GM19099 (cell line): ENCODE measurements around the gene SLC25A2.

Experiments
- POLR2A ChIP-seq: IDR thresholded peaks from 3 replicates; pipeline ENCODE4 v1.6.1; 2011; ENCODE audit warnings: low read depth; ENCODE audit not compliant: insufficient read length; ENCODE audit errors: extremely low read depth

The SLC25A2 gene

DNA sequence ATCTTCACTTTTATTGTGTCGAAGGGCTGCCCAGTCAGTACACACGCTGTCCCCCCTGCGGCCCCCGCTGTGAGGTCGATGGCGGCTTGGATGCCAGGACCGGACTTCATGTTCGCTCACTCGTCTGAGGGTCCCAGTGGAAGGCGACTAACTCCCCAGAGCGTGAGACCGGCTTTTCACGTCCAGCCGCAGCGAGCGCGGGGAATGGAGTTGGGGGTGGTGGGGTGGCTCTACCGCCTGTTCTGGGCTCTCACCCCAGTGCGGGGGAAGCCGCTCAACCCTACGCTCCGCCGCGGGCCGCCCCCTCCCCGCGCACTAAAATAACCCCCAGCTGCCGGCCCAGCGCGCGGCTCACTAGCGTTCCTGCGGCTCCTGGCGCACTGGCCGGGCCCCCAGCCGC lies at the start of gene SLC25A2:
Gene SLC25A2, minus strand, starts transcription at position 294 of the 400 bp plus-strand sequence. Its CDS starts 184 bp downstream, at position 110.
- no peak for TF ChIP-seq POLR2A

DNA sequence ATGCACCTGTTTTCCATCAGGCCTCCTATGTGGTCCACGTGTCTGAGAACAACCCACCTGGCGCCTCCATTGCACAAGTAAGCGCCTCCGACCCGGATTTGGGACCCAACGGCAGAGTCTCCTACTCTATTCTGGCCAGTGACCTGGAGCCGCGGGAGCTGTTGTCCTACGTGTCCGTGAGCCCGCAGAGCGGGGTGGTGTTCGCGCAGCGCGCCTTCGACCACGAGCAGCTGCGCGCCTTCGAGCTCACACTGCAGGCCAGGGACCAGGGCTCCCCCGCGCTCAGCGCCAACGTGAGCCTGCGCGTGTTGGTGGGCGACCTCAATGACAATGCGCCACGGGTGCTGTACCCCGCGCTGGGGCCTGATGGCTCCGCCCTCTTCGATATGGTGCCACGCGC lies 47.7 kb upstream of the SLC25A2 start:
- no peak for TF ChIP-seq POLR2A

DNA sequence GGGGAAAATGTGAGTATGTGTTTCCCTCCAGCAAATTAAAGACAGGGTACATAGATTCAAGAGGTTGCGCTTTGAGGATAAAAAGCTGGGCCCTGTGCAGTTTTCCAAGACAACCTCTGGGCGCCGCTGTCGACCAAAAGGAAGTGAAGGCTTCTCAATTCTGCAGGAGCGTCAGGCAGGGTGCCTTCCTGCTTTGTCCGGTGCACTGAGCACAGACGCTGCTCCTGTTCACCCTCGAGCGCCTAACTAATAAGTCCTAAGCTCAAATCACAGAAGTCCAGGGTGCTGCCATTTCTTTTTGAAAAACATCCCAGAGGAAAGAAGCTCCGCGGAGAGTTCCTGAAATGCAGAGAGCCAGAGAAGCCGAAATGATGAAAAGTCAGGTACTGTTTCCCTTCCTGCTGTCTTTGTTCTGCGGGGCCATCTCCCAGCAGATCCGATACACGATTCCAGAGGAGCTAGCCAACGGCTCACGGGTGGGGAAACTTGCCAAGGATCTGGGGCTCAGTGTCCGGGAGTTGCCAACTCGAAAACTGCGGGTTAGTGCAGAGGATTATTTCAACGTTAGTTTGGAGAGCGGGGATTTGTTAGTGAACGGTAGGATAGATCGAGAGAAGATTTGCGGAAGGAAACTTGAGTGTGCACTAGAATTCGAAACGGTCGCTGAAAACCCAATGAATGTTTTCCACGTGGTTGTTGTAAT lies 46.2 kb upstream of the SLC25A2 start, which contains the start of gene PCDHGB1:
Gene PCDHGB1, plus strand, starts transcription at position 183 of the 703 bp plus-strand sequence. Its CDS starts 162 bp downstream, at position 345.
- no peak for TF ChIP-seq POLR2A

DNA sequence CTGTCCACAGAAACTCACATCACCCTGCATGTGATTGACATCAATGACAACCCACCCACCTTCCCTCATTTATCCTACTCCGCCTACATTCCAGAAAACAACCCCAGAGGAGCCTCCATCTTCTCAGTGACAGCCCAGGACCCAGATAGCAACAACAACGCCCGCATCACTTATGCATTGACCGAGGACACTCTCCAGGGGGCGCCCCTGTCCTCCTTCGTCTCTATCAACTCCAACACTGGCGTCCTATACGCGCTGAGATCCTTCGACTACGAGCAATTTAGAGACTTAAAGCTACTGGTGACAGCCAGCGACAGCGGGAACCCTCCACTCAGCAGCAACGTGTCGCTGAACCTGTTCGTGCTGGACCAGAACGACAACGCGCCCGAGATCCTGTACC lies 41.5 kb upstream of the SLC25A2 start:
- TF ChIP-seq POLR2A, result no peak

DNA sequence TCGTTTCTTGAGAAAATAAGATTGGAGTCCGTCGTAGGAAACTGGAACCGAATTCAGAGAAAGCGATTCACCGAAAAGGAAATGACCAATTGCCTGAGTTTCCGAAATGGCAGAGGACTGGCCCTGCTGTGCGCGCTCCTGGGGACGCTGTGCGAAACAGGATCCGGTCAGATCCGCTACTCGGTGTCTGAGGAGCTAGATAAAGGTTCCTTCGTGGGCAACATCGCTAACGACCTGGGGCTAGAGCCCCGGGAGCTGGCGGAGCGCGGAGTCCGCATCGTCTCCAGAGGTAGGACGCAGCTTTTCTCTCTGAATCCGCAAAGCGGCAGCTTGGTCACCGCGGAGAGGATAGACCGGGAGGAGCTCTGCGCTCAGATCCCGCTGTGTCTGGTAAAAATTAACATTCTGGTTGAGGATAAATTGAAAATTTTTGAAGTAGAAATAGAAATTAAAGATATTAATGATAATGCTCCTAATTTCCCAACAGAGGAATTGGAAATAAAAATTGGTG lies 40.2 kb upstream of the SLC25A2 start:
- no peak for TF ChIP-seq POLR2A

DNA sequence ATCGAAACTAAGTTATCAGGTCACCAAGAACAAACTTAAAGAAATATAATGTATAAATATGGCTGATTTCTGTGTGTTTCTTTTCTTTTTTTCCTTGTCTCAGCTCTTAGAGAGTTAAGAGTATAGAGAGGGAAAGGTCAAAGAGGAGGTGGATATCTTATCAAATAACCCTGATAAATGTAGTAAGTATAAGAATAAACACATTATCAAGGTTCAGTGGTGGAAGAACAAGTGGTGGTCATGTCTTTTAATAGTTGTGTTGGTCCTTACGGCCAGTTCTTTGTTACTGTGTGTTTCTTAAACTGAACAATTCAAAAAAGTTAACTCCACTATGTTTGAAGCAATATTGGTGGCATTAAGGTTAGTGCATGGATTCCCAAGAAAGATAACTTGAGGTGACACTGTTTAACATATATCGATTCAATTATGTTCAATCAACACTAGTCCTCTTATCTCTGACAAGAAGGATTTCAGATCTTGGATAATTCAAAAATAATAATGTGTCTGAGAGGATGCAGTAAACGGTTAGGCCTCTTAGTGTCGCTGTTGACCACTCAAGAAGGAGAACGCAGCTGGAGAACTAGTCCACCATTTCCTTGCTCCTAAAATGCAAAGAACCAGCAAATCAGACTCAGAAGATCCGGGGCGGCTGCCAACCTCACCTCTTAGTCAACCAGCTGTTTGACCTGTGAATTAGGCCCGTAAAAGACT lies 39.5 kb upstream of the SLC25A2 start, which contains the start of gene PCDHGA3:
Gene PCDHGA3, plus strand, starts transcription at position 588 of the 711 bp plus-strand sequence. CDS start 205 bp downstream, outside the sequence.
- TF ChIP-seq POLR2A, result no peak

DNA sequence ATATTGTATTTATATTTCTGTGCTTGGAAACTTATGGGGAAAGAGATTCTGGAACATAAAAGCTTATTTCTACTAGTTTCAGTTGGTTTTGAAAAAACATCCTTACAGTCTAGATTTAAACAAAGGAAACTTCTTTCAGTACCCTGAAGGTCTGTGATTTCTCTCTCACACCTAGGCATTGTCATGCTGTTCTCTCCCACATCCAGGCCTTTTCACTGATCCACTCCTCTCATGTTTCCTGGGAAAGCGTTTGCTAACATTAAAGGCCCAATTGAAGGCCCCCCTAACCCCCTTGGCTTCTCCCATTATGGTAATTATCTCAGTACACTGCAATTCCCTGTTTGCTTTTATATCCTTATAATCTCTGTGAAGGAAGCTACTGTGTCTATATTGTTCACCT lies 38.9 kb upstream of the SLC25A2 start:
- TF ChIP-seq POLR2A, result no peak

DNA sequence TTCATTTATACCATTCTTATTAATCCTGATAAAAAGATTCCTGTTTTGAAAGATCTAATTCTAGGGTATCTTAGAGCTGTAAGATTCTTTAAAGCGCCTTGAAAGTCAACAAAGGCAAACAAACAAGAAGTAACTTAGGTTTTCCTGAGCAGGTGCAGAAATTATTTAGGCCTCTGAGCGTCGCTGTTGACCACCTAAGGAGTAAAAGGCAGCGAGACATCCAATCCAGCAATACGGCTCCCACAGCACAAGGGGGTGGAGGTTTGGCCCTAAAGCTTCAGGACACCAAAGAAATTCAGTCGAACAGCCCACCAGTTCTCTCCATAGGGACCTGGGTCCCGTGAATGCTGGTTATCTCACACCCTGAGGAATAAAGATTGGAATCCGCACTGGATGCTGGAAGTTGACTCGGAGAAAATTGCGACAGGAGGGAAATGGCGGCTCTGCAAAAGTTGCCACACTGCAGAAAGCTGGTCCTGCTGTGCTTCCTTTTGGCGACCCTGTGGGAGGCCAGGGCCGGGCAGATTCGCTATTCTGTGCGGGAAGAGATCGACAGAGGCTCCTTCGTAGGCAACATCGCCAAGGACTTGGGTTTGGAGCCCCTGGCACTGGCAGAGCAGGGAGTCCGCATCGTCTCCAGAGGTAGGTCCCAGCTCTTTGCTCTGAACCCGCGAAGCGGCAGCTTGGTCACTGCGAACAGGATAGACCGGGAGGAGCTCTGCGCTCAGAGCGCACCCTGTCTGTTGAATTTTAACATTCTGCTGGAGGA lies 34.9 kb upstream of the SLC25A2 start, which contains the start of gene PCDHGA2:
Gene PCDHGA2, plus strand, starts transcription at position 223 of the 769 bp plus-strand sequence.
- no peak for TF ChIP-seq POLR2A

DNA sequence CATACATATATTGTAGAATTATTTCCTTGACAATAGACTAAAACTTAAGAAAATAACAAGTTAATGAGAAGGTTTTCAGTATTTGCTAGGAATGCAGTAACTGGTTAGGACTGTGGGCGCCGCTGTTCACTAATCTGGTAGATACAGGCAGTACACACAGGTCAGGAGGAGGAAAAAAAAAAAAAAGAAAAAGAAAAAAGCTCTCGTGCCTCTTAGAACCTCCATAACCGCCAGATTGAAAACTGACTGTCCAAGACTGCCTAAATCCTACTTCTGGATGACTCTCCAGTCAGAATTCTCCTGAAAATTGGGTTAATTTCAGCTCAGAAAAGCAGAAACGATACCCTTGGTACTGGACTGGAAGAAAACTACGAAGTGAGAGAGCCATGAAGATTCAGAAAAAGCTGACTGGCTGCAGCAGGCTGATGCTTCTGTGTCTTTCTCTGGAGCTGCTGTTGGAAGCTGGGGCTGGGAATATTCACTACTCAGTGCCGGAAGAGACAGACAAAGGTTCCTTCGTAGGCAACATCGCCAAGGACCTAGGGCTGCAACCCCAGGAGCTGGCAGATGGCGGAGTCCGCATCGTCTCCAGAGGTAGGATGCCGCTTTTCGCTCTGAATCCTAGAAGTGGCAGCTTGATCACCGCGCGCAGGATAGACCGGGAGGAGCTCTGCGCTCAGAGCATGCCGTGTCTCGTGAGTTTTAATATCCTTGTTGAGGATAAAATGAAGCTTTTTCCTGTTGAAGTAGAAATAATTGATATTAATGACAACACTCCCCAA lies 26.6 kb upstream of the SLC25A2 start, which contains the start of gene PCDHGA1:
Gene PCDHGA1, plus strand, starts transcription at position 216 of the 782 bp plus-strand sequence.
- TF ChIP-seq POLR2A, result no peak

DNA sequence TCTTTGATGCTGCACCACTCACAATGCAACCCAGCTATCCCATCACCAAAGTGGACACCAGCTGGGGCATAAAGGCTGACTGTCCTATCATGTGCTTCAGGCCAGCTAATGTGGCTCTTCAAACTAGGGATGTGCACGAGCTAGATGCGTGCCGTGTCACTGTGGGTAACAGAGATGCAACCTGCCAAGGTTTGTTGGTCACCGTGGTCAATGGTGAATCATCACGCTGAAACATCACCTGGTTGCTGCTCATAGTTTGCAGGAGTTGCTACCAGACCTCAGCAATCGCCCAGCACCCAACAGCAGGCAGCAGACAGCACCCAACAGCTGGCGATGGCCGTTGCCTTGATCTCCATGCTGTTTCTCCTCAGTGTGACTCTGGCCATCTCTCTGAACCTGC lies 24.4 kb upstream of the SLC25A2 start:
- no peak for TF ChIP-seq POLR2A

DNA sequence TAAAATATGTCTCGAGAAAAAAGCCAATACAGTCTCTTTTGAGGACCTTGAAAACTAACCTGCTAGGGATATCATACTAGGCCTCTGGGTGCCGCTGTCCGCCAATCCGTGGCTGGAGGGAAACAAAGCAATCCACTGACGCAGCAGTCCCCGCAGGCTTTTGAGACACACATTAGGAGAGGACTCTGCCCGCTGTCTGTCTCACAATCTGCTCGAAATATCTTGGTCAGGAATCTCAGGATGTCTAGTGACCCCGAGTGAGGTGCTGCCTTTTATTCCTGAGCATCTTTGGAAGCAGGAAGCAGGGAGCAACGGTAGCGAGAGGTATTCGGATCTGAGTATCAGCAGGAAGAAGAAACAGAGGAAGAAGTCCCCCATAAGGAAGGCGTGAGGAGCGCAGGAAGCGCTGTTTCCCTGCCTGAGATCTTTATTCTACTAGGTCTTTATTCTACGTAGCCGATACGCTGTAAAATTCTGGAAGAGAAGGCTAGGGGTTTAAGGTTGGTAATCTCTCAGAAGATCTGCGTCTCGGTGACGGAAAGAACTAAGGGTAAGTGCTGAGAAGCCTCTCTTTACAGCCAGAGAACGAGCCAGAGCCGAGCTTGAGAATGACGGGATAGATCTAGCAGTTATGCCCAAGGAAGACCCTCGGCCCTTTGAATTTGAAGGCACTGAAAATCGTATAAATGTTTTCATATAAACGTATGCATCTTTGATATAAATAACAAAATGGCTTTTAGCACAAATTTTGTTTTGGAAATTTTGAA lies 22.4 kb upstream of the SLC25A2 start:
- TF ChIP-seq POLR2A, result peak; percentile 40

DNA sequence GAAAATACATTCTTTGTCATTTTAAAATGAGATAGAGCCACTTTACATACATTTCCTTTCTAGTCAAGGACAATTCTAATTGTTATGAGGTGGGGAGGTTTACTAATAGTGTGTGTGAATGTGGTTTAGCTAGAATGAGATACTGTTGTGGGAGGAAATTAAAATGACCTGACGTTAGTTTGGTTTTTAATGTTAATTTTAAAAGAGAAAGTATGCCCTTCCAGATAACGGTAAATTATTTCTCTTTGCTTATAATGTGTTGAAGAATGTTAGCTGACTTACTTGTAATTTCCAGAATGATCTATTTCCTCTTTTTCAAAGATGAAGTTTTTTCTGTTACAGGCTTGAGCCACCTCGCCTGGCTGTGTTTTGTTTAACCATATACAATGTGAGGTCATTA lies 18.4 kb upstream of the SLC25A2 start:
- no peak for TF ChIP-seq POLR2A
